ENCODE results near the gene MFN1. TPM values are rescaled to one million over a fixed set of nuclear protein-coding genes. Genes with fewer than 3 reads are reported as not detected.

MFN1 gene
- total RNA-seq, 1 experiment from 2014 or later: 50.1 TPM

DNA sequence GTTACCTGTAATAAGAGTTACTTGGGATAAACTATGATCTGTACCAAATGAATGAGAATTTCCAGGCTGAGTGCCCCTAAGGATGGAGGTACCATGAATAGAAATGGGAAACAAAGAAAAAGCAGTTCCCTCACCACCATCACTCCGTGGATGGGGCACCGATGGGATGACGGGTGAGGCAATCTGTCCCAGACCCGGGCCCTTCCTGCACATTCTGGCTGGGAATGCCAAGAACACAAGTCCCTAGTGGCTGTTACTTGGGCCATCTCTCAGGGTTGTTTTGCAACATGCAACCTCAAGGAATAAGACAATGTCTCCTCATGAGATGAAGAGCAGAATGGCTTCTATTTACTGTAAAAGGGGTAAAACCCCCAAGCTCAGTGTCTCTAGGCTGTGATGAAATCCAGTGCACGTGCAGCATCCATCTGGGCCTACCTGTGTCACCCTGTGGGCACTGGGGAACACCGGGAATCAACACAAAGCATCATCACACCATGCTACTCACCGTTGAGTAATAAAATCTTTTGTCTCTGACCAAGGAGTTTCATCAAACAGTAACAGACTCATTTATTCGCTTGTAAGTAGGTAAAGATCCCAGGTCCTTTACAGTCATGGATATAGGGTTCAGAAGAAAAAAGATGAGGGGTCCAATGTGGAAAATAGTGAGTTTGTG lies 81.5 kb downstream of the MFN1 start:
- TF ChIP-seq, protein P1, sequence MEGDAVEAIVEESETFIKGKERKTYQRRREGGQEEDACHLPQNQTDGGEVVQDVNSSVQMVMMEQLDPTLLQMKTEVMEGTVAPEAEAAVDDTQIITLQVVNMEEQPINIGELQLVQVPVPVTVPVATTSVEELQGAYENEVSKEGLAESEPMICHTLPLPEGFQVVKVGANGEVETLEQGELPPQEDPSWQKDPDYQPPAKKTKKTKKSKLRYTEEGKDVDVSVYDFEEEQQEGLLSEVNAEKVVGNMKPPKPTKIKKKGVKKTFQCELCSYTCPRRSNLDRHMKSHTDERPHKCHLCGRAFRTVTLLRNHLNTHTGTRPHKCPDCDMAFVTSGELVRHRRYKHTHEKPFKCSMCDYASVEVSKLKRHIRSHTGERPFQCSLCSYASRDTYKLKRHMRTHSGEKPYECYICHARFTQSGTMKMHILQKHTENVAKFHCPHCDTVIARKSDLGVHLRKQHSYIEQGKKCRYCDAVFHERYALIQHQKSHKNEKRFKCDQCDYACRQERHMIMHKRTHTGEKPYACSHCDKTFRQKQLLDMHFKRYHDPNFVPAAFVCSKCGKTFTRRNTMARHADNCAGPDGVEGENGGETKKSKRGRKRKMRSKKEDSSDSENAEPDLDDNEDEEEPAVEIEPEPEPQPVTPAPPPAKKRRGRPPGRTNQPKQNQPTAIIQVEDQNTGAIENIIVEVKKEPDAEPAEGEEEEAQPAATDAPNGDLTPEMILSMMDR (IDR thresholded peaks at IDR 0.05; ENCODE audit: unreplicated experiment): no peak
- ChIA-PET POLR2A (interaction anchor here (0.7 to 0.9 kb wide), 2 partner anchors 11 to 946 kb away, joined by 4 to 5 read pairs; no protein-coding TSS in a partner anchor), CTCF (interaction anchor here (1.0 kb wide), 1 partner anchor 57 kb away, joined by 3 read pairs; no protein-coding TSS in a partner anchor)
- intact Hi-C loops (cut with micrococcal nuclease): no loop called here
- Mint-ChIP-seq H3K36me3 (ENCODE audit: insufficient read depth, unreplicated experiment) (peaks cover 12% of the 10 kb centered on the region), H3K4me3 (ENCODE audit: unreplicated experiment) (no peak overlapping the region), H3K27me3 (ENCODE audit: insufficient read depth, unreplicated experiment) (no peaks in the 10 kb centered on the region), H3K4me1 (ENCODE audit: insufficient read depth, unreplicated experiment) (peaks cover 27% of the 10 kb centered on the region), H3K27ac (ENCODE audit: low read depth, unreplicated experiment) (no peak overlapping the region), H3K9me3 (ENCODE audit: unreplicated experiment) (no peaks in the 10 kb centered on the region)
- DNase-seq (ENCODE audit: unreplicated experiment): no peak
- BruUV-seq (replicated peaks): no TSS peak

GRCh38 chr3:179430277-179430870 lies 82.9 kb downstream of the MFN1 start:
- Mint-ChIP-seq H3K9me3 (ENCODE audit: unreplicated experiment) (no peaks in the 10 kb centered on the region), H3K27me3 (ENCODE audit: insufficient read depth, unreplicated experiment) (no peaks in the 10 kb centered on the region), H3K36me3 (ENCODE audit: insufficient read depth, unreplicated experiment) (peaks cover 7% of the 10 kb centered on the region), H3K4me3 (ENCODE audit: unreplicated experiment) (no peak overlapping the region), H3K27ac (ENCODE audit: low read depth, unreplicated experiment) (no peak overlapping the region), H3K4me1 (ENCODE audit: insufficient read depth, unreplicated experiment) (peaks cover 30% of the 10 kb centered on the region)
- ChIA-PET POLR2A (interaction anchor here (0.6 to 1.1 kb wide), 4 partner anchors 10 to 723 kb away, joined by 3 to 5 read pairs (median 3); partner anchors contain the start of gene GNB4), CTCF (interaction anchor here (0.7 to 1.8 kb wide), 5 partner anchors 9 to 127 kb away, joined by 3 to 6 read pairs (median 4); no protein-coding TSS in a partner anchor)
- intact Hi-C loops (cut with micrococcal nuclease): no loop called here
- TF ChIP-seq, protein P1 (IDR thresholded peaks at IDR 0.05; ENCODE audit: unreplicated experiment): no peak
- no TSS peak for BruUV-seq (replicated peaks)
- DNase-seq (ENCODE audit: unreplicated experiment): no peak

GRCh38 chr3:179432021-179432420 lies 84.5 kb downstream of the MFN1 start:
- TF ChIP-seq, protein P1 (IDR thresholded peaks at IDR 0.05; ENCODE audit: unreplicated experiment): no peak
- Mint-ChIP-seq H3K4me3 (ENCODE audit: unreplicated experiment) (no peak overlapping the region), H3K27me3 (ENCODE audit: insufficient read depth, unreplicated experiment) (no peaks in the 10 kb centered on the region), H3K4me1 (ENCODE audit: insufficient read depth, unreplicated experiment) (peaks cover 30% of the 10 kb centered on the region), H3K9me3 (ENCODE audit: unreplicated experiment) (no peaks in the 10 kb centered on the region), H3K36me3 (ENCODE audit: insufficient read depth, unreplicated experiment) (peaks cover 3% of the 10 kb centered on the region), H3K27ac (ENCODE audit: low read depth, unreplicated experiment) (no peak overlapping the region)
- BruUV-seq (replicated peaks): no TSS peak
- POLR2A ChIA-PET: interaction anchor here (1.1 to 1.2 kb wide), 2 partner anchors 17 to 117 kb away, joined by 3 read pairs; no protein-coding TSS in a partner anchor
- CTCF ChIA-PET: interaction anchor here (0.6 to 1.8 kb wide), 7 partner anchors 10 to 114 kb away, joined by 3 to 5 read pairs (median 3); no protein-coding TSS in a partner anchor
- no peak for DNase-seq (ENCODE audit: unreplicated experiment)
- intact Hi-C loops (cut with micrococcal nuclease): no loop called here

DNA sequence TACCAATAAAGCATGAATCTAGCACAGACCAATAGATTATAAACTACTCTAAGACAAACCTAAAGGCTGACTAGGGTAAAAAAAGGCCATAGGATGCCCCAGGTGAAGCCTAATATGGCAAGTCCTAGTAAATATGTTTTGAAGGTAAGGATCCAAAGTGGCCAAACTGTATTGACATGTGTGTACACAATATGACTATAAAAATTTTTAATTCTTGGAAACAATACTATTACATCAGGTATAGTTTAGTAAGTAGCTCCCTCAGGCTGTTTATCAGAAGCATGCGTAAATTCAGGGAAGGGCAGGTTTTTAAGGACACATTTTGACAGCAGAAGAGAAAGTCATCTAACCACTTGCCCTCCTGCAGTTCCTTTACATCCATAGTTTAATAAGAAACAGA lies 84.9 kb downstream of the MFN1 start:
- Mint-ChIP-seq H3K27ac (ENCODE audit: low read depth, unreplicated experiment) (no peak overlapping the region), H3K36me3 (ENCODE audit: insufficient read depth, unreplicated experiment) (no peaks in the 10 kb centered on the region), H3K4me1 (ENCODE audit: insufficient read depth, unreplicated experiment) (peaks cover 30% of the 10 kb centered on the region), H3K9me3 (ENCODE audit: unreplicated experiment) (no peaks in the 10 kb centered on the region), H3K4me3 (ENCODE audit: unreplicated experiment) (no peak overlapping the region), H3K27me3 (ENCODE audit: insufficient read depth, unreplicated experiment) (no peaks in the 10 kb centered on the region)
- ChIA-PET CTCF (interaction anchor here (0.6 to 1.8 kb wide), 4 partner anchors 11 to 114 kb away, joined by 3 to 5 read pairs (median 4); no protein-coding TSS in a partner anchor), POLR2A (no interaction called here)
- BruUV-seq (replicated peaks): no TSS peak
- TF ChIP-seq, protein P1 (IDR thresholded peaks at IDR 0.05; ENCODE audit: unreplicated experiment): no peak
- intact Hi-C loops (cut with micrococcal nuclease): no loop called here
- DNase-seq (ENCODE audit: unreplicated experiment): no peak
